HG02870 (cell line): Measurements from ENCODE around the gene HOMER2.
"Not testable (repeated sequence)": the region's sequence is repeated elsewhere in the genome, so short reads cannot be mapped to it uniquely, and the experiment has no call there.

ENCODE experiments used
- ATAC-seq: cut with Tn5 transposase; IDR thresholded peaks from one replicate; pipeline ENCODE4 v1.9.1; 2021; ENCODE audit warnings: mild to moderate bottlenecking, moderate library complexity; ENCODE audit not compliant: unreplicated experiment

HOMER2 gene

DNA sequence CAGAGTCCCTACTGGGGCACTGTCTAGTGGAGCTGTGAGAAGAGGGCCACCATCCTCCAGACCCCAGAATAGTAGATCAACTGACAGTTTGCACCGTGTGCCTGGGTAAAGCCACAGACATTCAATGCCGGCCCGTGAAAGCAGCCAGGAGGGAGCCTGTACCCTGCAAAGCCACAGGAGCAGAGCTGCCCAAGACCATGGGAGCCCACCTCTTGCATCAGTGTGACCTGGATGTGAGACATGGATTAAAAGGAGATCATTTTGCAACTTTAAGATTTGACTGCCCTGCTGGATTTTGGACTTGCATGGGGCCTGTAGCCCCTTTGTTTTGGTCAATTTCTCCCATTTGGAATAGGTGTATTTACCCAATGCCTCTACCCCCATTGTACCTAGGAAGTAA is 86.5 kb downstream of the HOMER2 start:
- not testable (repeated sequence) for ATAC-seq

DNA sequence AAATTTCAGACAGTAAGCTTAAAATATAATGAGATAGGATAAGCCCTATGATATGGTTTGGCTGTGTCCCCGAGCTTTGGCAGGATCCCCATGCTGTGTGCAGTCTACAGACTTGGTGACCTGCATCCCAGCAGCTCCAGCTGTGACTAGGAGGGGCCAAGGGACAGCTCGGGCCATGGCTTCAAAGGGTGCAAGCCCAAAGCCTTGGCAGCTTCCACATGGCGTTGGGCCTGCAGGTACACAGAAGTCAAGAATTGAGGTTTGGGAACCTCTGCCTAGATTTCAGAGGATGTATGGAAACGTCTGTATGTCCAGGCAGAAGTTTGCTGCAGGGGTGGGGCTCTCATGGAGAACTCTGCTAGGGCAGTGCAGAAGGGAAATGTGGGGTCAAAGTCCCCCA is 86.9 kb downstream of the HOMER2 start:
- not testable (repeated sequence) for ATAC-seq

DNA sequence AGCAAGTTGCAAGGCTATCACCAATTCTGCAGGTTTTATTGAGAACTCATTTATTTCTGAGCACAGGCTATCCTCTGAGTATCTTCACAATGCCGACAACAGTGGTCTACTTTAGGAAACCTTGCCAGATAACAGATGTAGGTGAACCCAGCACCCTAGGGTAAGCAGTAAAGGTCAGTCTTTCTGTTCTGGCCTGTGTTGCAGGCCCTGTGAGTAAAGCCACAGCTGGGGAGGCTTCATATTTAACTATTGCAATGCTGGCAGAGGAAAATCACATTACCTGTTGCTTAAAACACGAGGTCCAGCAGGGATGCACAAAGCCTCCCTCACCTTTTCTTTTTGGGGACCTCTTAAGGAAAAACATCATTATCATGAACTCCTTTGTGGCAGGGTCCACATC is 87.6 kb downstream of the HOMER2 start:
- no peak for ATAC-seq

DNA sequence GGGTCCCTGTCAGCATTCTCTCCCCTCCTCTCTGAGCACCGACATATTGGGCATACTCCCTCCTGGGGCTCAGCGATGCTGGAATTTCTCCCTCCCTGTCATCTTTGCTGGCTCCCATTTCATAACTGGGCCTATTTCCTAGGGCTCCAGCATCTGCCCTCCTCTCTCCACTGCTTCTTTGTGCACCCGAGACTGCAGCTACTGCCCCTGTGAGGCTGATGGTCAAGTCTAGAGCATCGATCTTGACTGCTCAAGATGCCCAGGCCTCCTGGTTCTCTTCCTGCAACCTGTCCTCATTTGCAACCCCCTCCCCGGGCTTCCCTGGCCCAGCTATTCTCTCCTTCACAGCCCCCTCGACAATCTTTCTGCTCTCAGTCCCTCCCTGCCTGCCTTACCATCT is 89.6 kb downstream of the HOMER2 start:
- ATAC-seq = no peak

DNA sequence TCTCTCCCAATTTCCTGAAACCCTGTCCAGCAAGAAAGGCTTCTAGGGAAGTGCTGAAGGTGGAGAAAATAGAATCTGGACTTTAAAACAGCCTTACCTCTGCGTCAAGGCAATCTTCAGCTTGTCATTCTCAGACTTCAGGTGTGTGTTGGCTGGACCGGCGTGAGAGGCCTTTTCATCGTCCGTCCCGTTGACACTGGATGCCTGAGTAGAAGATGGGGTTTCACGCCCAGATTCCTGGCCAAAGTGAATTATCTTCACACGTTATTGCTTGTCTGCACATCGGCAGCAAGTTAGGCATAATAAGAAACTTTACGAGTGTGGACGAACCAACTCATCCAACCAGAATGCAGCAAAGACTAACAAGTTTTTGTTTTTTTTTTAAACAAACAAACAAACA is 93.6 kb downstream of the HOMER2 start:
- no peak for ATAC-seq

DNA sequence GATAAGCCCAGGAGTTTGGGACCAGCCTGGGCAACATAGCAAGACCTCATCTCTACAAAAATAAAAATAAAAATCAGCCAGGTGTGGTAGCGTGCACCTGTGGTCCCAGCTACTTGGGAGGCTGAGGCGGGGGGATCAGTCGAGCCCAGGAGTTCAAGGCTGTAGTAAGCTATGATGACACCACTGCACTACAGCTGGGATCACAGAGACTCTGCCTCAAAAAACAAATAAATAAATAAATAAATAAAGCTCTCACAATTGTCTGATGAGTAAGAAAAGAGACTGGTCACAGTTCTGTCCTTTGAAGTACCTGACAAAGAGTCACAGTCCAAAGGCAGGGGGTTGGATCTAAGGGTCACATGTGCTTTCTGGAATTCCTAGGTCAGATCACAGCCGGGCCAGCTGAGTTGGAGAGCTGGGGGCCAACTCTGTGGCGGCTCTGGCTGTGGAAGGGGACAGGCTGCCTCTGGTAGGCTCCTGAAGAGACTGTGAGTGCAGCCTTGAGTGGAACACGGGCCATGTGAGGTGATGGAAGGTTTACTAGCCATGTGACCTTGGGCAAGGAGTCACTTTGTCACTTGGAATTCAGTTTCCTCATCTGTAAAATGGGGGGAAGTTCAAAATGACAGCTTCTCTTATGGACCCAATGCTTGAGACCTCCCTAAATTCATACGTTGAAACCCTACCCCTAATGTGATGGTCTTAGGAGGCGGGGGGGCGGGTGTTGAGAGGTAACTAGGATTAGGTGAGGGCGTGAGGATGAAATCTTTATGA is 95.9 kb downstream of the HOMER2 start:
- ATAC-seq = no peak

DNA sequence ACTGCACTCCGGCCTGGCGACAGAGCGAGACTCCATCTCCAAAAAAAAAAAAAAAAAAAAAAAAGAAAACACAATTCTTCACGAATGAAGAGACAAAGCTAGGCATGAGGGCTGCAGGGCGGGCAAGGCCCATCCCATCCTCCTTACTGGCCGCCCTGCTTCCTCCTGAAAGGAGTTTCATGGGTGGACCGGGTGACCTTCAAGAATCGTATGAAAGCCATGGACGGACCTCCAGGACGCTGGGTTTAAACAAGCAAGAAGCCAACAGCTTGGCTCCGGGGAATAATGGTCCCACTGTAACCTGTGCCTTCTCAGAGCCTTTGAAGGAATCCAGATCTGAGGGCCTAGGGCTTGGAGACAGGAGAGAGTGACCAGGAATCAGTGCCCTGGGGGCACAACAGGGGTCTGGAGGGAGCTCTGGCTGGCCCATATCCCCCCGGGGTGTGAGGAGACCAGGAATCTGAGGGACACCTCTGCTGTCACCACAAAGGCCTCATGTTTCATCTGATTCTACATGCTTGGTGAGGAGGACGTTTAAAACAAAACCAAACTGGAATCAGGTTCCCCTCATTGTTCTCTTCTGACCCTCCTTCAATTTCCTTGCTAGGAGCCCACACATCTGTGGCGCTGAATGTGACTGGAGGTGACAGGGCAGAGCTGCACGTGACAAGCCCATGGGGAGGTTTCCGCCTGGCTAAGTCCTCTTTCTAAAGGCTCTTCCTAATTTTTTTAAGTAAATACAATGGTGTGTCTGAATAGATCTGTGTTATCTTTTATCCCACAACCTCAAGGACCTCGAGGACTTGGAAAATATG is 97.0 kb downstream of the HOMER2 start:
- no peak for ATAC-seq

DNA sequence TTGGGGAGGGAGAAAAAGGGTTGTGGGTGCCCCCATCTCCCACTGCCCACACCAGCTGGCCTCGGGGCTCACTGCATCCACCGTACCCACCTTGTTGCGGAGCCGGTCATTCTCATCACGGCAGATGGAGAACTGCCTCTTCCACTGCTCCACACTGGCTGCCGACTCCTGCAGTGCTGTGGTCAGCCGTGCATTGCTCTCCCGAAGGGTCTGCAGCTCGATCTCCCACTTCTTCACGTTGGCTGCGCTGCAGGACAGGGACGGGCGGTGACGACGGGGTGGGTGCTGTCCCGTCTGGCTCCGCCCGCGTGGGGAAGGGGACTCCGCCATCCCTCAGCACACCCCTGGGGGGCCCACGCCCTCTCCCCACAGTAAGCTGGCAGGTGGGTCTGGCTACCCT is 98.0 kb downstream of the HOMER2 start:
- no peak for ATAC-seq

DNA sequence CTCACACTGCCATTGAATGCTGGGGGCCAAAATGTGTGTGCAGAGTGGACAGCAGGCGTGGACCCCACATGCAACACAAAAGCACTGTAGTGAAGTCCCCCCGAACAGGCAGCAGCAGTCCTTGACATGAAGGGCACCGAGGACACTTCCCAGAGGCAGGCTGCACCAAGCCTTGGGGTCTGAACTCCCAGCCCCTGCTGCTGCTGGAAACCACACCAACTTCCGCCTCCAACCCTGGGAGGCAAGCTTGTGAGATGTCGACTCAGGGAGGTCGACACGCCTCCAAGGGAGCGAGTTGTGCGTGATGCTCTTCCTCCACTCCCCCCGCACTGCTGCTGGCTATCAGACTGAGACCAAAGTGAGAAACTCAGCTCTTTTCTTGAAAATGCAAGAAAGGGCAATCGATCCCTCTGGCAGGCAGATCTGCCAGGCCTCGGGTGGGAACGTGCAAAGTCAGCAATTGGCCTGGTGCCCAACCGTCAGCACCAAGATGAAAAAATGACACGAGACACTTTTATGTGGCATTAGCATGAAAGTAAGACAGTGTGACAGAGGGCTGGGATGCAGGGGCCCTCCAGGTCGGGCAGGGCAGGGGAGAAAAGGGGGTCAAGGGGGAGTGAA is 99.5 kb downstream of the HOMER2 start:
- no peak for ATAC-seq

DNA sequence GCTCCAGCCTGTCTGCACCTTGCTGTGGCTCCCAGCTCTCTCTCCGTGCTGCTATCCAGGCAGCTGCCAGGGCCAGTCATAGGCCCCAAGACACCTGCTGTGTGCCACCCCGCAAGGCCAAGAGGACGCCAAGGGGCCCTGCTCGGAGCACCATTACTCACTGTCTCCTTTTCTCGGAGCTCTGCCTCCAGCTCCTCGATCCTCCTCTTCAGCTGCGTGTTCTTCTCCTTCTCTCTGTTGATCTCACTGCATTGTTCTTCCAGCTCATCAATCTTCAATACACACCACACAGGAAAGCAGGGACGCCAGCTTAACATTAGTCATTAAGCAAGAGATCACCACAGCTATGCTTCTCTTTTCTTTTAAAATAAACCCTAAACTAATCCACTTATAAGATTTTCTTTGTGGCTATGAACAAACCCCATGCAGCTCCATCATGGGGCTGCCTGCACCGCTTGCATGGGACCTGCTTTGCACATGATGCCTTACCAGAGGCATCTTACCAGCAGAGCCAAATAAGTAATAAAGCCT is 100.5 kb downstream of the HOMER2 start:
- ATAC-seq = no peak

DNA sequence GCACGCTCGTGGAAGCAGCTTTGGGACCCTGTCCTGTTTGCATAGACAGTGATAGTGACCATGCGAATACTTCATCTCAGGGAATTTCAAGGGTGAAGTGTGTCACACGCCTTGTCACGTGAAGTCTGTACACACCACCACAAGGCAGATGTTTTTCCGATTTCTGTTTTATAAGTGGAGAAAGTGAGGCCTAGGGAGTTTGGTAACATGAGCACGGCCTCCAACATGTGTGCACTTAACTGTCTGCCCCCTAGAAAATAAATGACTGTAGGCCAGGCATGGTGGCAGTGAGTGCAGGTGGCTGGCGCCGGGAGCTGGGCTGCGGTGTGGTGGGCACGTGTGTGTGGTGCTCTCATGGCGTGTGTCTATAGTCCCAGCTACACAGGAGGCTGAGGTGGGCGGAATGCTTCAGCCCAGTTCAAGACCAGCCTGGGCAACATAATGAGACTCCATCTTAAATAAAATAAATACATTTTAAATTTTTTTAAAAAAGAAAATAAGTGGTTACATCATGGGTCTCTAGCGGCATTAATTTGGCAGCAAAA is 101.1 kb downstream of the HOMER2 start:
- no peak for ATAC-seq

DNA sequence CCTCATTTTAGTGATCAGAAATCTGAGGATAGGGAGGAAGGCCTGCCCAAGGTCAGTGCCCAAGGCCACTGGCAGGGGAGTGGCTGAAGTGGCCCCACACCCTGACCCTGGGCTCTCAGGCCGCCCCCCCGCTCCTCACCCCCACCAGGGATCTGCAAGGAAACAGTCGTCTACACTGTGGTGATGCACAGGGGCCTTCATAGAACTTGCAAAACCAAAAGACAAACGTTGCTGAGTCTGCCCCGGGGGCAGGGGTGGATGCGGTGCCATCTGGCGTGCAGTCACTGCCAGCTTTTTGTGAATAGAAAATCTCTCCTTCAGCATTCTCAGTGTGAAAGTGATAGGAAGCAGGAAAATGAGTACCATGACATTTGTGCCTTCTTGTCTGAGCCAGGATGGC is 101.8 kb downstream of the HOMER2 start:
- no peak for ATAC-seq

DNA sequence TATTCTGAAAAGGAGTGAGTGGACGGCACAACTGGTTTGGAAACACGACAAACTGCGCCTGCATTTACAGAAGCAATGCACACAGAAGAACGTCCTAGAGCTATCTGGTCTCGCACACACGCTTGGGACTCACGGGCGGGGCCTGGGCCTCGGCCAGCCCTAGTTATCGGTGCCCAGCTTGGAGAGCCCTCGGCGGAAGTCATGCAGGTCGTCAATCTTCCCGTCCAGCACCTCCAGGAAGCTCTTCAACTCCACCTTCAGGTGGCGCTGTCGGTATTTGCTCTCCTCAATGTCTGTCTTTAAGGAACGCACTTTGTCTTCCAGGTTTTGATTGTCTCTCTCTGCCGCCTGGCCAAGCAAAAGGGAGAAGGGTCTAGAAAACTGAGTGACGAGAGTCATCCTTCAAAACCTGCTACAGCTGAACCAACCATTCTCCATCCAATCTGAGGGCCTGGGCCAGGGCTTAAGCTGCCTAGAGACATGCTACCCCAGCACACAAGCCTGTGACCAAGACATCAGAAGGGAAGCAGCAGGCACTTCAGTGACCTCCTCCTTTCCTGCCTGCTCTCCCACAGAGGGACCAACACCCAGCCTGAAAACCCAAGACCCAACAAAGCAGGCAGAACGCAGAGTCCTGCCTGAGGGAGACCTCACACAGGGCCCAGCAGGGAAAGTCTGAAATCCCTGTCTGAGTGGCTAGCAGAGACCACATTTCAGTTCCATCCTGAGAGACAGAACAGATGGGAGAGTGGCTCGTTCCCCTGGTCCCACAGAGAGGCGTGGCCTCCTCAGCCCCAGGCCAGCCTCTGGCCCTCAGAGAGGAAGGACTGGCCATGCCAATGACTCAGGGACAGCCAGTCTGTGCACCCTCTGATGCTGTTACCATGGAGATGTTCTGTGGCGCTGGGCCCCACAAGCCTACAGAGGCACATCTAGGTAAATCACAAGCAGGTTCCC is 102.7 kb downstream of the HOMER2 start:
- no peak for ATAC-seq

DNA sequence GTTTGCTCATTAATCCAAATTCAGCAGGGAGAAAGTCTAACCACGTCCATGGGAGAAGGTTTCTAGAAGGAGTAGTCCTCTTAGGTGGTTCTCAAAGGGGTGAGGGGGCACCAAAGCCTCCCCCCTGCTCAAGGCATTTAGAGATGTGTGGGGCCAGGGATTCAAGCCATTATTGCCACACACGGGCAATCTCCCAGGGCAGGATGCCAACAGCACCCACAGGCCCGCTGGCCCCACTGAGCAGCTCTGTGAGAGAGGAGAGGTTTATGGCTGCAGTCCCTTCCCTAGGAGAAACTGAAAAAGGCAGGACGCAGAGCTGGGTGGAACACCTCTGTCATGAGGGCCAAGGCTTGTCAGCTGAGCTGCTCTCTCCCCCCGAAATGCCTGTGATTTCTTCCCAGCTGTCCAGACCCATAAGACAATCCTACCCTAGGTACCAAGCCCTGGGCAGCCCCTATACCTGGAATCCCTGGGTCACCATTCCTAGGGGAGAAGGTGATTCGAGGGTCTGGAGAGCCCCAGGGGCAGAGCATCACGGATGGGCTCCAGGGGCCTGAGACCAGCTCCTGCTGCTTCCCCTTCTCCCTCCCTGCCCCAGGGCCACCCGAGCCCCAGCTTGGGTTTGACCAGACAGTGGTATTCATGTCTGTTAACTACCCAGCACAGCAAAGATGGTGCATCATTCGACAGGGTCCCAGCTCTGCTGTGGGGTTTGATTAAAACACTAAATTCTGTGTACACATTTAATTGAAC is 104.1 kb downstream of the HOMER2 start:
- ATAC-seq = no peak

DNA sequence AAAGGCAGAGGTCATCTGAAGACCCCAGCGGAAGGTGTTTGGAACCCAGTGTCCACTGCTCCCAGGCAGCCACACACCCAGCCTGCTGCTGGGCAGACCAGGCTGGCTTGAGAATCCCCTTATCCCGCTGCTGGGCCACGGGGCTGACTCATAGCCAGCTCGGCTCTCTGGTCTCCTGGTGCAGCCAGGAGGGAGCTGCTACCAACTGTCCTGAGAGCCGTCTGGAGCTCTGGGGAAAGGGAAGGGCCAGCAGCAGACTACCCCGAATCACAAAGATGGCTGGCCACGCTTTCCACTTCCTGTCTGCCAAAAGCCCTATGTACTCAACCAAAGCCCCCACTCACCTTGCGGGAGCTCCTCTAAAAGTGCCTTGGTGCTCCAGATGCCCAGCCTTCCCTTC is 104.8 kb downstream of the HOMER2 start:
- no peak for ATAC-seq

DNA sequence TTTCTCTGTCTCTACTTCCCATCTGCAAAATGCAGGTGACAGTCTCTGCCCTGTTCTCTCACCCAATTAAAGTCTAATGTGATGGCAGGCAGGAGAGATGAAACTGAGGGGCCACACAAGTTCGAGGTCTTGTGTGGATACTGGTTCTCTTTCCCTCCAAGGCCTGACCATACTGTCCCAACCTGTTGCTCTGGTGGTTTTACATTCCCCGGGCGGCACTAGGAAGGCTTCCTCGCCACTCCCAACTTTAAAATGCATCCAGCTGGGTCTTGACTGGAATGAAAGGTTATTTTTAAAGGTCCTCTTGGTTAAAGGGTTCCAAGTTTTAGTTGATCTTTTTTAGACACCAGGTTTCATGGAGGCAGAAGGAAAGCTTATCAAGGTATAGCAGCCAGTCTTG is 105.9 kb downstream of the HOMER2 start:
- no peak for ATAC-seq

DNA sequence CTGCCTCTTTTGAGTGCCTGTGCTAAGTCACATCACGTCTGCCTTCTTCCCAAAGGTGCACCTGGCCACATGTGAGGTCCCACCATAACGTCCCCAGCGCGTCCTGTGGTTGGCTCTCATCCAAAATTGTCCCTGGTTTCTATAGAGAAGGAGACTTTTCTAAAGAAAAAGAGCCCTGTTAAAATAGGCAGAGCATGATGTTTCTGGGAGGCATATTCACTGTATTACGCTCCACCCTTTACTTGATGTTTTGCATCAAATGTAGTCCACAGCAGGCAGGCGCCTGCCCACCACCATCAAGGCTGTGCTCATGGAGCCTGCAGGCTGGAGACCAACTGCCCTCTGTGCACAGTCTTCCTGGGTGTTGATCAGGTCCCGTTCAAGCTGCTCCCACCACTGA is 106.8 kb downstream of the HOMER2 start:
- ATAC-seq = no peak

DNA sequence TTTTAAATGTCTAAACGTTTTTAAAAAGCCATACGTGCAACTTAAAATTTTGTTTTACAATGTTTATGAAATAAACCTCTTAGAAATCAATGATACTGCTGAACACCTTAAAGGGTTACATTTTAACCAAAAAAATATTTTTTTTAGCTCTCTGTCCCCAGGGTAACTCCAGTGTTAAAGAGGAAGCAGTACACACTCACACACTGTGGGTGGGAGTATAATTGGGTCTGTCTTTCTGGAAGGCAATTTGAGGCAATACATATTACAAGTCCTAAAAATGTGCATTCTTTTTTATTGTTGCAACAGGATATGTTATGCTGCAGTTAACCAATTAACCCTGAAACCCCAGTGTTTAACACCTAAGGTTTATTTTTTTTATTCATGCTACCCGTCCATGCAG is 109.0 kb downstream of the HOMER2 start:
- ATAC-seq = no peak

DNA sequence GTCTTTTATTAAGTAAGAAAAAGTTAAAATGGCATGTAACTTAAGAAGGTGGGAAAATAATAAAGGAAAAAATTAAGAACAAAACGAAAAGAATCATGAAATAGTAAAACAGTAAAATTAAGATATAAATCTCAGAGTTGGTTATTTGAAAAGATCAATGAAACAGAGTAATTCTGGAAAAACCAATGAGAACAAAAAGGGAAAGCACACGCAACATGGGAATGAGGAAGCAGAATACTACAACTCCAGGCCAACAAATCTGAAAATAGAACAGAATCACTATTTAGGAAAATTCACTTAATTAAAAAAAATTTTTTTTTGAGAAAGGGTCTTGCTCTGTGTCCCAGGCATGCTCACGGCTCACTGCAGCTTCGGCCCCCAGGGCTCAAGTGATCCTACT is 112.4 kb downstream of the HOMER2 start:
- no peak for ATAC-seq

DNA sequence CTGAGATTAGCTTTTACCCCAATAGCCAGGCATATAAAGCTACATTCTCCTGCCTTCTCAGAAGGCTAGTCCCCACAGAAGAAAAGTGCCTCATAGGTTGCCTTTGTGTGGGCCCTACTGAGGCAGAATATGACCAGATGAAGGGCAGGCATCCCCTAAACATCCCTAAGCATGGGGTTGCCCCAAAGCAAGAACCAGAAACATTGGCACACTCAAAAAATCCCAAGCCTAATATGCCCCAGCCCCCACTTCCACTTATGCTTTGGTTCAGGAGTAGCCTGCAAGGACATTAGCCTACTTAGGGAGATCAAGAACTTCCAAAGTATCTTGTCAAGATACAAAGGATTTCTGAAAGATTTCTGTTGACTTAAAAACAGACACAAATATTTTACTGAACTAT is 113.4 kb downstream of the HOMER2 start:
- no peak for ATAC-seq
